SH-SY5Y (cell line): ENCODE measurements around the gene CTAGE9.

ENCODE experiments used
- GATA2 ChIP-seq: IDR thresholded peaks from 2 replicates; pipeline ENCODE4 v1.6.1; 2011; ENCODE audit warnings: mild to moderate bottlenecking, low read depth, low read length
- GATA3 ChIP-seq: IDR thresholded peaks from 2 replicates; pipeline ENCODE4 v1.6.1; 2011; ENCODE audit warnings: low read depth, mild to moderate bottlenecking, low read length, moderate library complexity

The CTAGE9 gene

GRCh38 chr6:131692589-131692988, 18.2 kb downstream of the CTAGE9 start:
- TF ChIP-seq GATA2 (no peak), GATA3 (no peak)

- TF ChIP-seq GATA3 (no peak), GATA2 (no peak)
These were observed 18.8 kb downstream of the CTAGE9 start for GRCh38 chr6:131692031-131692430.

GRCh38 chr6:131688286-131688685, 22.5 kb downstream of the CTAGE9 start:
- TF ChIP-seq GATA3 (no peak), GATA2 (no peak)

- TF ChIP-seq GATA3 (no peak), GATA2 (no peak)
These were observed 23.8 kb downstream of the CTAGE9 start for GRCh38 chr6:131687022-131687421.

- no peak for TF ChIP-seq GATA2
- no peak for TF ChIP-seq GATA3
These were observed 25.5 kb downstream of the CTAGE9 start for GRCh38 chr6:131685266-131685780.

- TF ChIP-seq GATA2 (no peak), GATA3 (no peak)
These were observed 27.3 kb downstream of the CTAGE9 start for GRCh38 chr6:131683479-131683878.

- no peak for TF ChIP-seq GATA2
- TF ChIP-seq GATA3 = no peak
These were observed 28.4 kb downstream of the CTAGE9 start for GRCh38 chr6:131682442-131682841.

GRCh38 chr6:131681585-131681984, 29.2 kb downstream of the CTAGE9 start:
- TF ChIP-seq GATA3 (no peak), GATA2 (no peak)

GRCh38 chr6:131680868-131681267, 29.9 kb downstream of the CTAGE9 start:
- TF ChIP-seq GATA2 = no peak
- no peak for TF ChIP-seq GATA3

- no peak for TF ChIP-seq GATA2
- TF ChIP-seq GATA3 = no peak
These were observed 32.4 kb downstream of the CTAGE9 start for GRCh38 chr6:131678442-131678841.

- TF ChIP-seq GATA2 = no peak
- TF ChIP-seq GATA3 = no peak
These were observed 37.6 kb downstream of the CTAGE9 start for GRCh38 chr6:131673184-131673583.

- no peak for TF ChIP-seq GATA2
- no peak for TF ChIP-seq GATA3
These were observed 40.9 kb downstream of the CTAGE9 start for GRCh38 chr6:131669891-131670290.

GRCh38 chr6:131663578-131664165, 47.1 kb downstream of the CTAGE9 start:
- TF ChIP-seq GATA3 (no peak), GATA2 (no peak)

- TF ChIP-seq GATA3 = no peak
- TF ChIP-seq GATA2 = no peak
These were observed 50.6 kb downstream of the CTAGE9 start for GRCh38 chr6:131660195-131660594.
